Stimulated activated CD4-positive, alpha-beta T cell treated with anti-CD3 and anti-CD28 coated beads, TNF-alpha, amount 100 ng/mL, for 4 hours (primary cell): ENCODE data around the gene TMPRSS15.

ENCODE experiments used
- DNase-seq, 3 experiments: peaks; one replicate each; pipeline ENCODE4 v3.0.0-alpha.2; 2020; ENCODE audit warnings: low read depth in 3 of 3

Gene TMPRSS15

DNA sequence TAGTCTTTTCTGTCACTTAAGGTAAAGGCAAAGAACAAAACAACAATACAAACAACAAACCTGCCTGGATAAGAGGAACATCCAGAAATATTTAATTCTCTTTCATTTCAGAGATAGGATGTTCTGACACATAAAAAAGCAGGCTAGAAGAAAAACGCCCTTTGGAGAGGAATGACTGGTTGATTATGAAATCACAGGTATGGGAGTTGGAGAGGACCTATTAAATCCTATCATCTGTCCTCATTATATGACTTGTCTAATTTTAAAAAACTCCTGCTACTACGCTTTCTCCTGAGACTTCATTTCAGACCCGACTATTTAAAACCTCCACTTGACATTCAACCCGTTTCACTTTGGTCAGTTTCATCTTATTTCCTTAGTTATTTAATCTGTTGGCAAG lies 54.1 kb downstream of the TMPRSS15 start:
- no peak for DNase-seq

DNA sequence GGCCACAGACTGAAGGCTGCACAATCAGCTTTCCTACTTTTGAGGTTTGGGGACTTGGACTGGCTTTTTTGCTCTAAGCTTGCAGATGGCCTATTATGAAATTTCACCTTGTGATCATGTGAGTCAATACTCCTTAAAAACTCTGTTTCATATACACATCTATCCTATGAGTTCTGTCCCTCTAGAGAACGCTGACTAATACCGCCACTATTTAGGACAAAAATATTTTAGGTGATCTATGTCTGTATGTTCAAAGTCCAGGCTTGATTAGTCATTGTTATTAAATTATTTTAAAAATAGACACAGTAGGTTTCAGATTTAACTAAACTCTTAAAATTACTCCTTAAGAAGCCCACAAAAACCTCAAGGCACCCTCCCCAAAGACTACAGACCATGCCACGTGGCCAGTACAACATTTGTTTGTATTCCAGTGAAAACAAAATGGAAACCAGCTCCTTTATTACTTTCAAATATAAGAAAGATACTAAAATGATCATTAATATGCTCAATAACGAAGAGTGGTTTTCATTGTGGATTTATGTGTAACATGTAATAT lies 63.1 kb downstream of the TMPRSS15 start:
- DNase-seq = no peak

DNA sequence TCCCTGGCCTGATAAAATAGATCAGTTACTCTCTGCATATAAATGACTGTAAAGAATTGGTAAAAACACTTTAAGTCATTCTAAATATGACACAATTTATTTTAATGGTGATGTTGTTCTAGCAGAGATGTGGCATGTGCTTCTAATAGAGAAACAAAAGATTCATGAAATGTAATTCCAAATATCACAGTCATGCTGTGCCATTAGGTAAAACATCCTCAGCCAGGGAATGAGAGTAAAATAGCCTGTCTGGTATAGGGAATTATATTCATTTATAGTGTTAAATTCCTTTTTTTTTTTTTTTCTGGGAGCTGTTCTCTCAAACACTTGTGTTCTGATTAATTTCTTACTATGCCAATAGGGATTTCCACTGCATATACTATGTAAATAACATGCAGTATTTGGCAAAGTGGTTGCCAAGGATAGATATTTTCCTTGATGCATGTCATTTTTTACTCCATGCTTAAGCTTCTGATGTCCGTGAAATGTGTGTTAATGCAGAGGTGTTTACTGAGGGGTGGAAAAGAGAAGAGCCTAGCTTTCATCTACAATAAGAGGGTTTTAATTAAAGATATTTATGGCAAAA lies 67.8 kb downstream of the TMPRSS15 start:
- DNase-seq = no peak

DNA sequence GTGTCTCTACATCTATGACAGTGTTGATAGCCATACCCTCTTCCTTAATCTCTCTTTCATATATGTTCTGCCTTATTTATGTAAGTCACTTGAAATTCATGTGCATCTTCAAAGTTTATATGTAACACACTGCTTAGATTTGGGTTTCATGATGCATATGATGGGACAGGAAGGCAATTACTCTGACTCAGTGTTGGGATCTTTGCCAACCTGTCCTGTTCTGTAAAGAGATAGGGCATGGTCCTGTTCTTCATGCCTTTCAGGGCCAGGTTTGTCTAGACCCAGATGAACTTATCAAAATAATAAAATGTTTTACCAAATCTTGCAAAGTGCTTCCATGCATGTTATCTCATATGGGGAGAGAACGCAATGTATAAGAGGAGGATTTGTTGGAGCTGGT lies 69.5 kb downstream of the TMPRSS15 start:
- no peak for DNase-seq

DNA sequence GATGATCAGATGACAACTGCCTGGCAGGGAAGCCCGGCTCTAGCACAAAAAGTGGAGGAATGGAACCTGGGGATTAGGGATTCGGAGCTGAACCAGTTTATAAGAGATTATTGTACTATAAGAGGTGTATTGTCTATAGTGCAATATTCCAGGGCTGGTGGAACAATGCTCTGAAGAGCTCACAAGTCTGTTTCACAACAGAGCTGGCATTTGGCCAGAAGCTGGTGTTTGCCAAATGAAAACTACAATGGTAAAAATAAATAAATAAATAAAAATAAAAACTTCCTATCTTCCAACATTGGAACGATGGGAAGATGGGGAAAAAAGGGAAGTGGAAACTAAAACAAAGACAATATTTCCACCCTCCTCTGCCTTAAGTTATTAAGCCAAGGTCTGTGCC lies 85.4 kb downstream of the TMPRSS15 start:
- no peak for DNase-seq

DNA sequence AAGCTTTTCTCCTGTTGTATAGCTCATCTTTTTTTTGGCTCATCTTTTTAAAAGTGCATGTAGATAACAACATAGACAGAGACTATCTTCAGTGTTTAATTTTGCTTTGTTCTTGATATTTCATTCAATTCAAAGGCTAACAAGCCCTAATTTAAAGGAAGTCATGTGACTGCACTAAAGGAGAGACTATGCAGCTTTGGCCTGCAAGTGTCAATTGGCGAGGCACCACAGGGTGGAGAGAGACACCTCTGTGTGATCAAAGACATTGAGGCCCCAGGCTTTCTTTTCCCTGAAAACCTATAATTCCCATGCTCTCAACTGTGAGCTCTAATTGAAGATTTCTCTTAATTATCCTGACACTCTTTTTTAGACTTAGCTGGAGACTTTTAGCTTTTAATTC lies 105.4 kb downstream of the TMPRSS15 start:
- no peak for DNase-seq

DNA sequence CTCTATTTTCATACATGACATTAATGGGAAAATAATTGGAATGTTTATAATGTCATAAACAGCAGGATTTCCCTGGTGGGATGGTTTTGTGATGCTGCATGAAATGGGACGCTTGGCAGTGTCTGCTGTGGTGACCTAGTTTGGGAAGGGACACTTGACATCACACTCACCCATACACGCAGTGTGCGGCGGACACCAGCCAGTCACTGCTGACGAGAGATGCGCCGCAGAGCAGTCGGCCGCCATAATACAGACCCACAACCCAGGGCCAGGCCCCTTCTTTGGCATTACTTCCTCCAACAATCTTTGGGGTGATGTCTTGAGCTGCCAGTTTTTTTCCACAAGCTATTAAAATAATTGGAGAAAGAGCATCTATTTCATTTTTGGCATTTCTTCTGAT lies 109.5 kb downstream of the TMPRSS15 start:
- DNase-seq = no peak

DNA sequence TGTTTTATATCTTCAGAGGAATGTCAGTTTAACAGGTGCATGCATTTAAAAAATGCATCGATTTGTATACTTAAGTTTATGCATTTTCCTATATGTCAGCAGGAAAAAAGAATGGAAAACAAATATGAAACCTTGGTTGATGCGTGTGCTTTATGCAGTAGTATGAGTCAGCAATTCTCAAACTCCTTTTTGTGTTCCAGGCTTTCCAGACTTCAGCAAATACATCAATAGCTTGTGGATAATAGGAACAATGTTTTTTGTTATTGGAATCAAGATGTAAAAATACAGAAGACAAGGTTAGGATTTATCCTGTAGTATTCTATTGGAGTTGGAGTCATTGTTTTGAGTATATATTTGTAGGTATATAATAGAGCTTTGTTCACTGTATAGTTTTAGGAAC lies 113.7 kb downstream of the TMPRSS15 start:
- DNase-seq = no peak

DNA sequence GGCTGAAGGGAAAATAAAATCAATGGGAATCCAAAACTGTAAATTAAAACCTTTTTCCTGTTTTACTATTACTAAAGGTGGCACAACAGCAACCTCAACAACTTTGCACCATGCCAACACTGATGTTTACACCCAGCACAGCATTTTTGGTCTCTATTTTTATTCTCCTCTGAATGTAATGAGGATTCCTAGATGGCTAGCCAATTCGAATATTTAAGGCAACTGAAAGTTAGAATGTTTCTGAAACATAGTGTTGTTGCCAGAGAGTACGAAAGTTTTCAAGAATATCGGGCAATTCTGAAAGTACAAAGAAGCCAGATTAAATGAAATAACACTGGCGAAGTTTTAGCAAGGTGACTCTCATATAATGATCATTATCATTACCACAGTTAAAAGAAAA lies 118.2 kb downstream of the TMPRSS15 start:
- DNase-seq = no peak

DNA sequence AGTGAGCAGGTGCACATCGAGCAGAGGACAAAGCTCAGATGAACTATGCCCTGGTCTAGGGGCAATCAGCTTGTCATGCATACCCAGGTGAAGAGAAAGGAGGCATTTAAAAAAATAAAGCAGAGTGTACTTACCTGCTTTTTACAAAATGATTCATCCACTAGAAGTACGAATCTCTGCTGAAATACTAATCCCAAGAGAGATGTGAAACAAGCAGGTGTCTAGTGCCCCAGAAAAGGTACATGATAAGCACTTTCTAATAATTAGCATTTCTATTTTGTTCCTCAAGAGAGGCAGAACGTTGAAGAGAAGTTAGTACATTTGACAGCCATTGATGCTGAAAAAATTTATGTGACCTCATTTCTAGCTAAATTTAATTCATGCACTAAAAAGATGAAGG lies 127.8 kb downstream of the TMPRSS15 start:
- DNase-seq = no peak

DNA sequence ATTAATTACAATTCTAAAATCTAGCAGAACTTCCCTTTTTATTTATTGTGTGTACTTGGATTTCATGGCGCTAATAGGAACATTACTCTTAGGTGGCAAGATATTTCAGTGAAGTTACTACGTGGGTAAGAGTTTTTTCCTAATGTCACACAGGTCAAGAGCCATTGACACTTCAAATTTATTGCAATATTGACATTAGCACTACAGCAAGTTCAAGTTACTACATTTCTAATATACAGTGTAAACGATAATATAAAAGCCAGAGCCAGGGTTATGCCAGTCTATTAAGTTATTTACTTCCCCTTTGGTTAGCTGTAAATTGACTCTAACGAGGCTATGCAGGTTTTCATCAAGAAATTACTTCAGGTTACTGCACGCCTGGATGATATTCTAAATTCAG lies 129.2 kb downstream of the TMPRSS15 start:
- no peak for DNase-seq

DNA sequence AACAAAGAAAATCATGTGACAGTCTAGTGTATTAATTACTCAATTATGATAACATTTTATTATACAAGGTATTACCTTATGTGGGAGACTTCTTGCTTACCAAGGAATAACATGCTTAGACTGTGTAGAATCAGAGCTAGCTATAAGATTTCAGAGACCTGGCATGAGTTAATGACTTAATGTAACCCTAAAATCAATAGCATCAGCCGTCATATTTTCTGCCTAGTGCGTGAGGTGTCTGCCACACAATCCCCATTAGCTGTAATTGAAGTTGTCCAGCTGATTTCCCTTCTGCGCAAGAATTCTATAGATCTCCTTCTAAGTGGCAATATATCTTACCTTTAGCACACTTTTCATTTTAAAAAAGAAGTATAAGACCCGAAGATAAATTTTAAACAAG lies 130.2 kb downstream of the TMPRSS15 start:
- no peak for DNase-seq

DNA sequence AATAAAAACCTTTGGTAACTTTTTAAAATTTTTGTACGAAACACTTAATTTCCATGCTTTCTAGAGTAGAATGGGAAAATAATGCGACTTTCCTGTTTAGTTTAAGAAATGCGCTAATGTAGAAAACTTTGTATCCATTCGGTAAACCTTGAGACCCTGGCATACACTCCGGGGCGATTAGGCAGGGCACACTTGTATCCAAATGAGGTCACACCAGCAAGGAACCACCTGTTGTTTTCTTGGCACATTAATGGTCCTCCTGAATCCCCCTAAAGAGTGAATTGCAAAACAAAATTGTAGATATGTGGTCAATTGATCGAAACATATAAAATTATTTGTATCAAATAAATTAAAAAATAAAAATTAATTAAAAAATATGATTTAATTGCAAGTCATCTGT lies 133.7 kb downstream of the TMPRSS15 start:
- no peak for DNase-seq

DNA sequence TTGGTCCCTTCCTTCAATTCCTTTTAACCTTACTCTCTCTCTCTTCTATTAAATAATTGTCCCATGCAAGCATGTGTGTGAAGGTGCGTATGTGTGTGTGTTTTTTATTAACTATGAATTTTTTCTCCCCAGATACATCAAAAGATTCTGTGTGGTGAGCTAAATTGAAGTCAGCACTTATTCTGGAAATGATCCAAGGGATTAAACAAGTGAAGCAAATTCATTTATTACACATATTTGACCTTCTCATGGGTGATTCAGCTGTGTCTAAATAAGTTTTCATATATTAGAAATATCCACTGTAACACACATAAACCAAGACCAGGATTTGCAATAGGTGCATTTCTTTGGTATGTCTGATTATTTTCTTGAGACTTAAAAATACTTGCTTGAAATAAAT lies 134.7 kb downstream of the TMPRSS15 start:
- no peak for DNase-seq

DNA sequence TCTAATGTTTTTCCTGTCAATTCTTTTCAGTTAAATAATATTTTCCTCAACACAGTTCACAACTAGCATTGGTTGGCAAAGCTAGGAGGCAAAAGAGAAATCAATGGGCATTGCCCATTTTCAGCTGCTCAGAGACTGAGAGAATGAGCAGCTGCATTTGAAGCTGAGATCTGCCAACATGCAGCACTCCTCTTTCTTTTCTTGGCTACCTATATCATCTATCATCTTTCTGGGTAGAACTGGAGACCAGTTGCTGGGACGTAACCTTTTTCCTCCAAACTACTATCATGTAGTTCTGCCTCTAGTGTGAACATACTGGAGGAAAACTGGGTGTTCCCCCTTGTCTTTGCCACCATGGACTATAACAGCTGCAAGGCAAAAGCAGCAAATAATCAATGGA lies 136.1 kb downstream of the TMPRSS15 start:
- no peak for DNase-seq

DNA sequence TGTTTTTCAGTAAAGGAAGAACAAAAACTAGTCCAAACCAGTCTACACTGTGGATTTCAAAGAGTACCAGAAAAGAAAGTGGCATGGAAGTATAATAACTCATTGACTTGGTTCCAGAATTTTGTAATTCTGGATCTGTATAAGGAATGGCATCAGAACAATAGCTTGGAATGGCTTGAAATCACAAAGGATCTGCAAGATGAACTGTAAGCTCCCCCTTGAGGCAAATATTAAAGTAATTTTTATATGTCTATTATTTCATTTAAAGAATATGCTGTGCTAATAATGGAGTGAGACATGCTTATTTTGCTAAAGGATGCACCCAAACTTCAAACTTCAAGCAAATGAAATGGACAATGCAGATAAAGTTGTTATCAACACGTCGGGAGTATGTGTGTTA lies 137.6 kb downstream of the TMPRSS15 start:
- DNase-seq = no peak

DNA sequence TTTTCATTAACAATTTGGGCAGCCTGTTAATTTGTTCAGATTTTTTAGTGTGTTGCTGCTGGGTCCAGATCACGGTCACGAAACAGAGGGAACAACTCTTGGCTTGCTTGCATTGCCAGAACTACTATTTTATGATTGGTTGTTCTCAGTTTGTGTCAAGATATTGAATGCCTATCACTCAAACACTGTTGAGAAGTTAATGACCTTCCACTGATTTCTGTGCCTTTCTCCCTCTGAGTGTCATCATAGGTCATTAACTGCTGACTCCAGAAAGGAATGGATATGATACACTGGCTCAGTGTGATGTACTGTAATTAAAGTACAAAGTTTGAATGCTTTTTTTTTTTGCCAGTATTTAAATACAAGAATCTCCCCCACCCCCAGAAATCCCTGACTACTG lies 149.8 kb downstream of the TMPRSS15 start:
- DNase-seq = no peak

DNA sequence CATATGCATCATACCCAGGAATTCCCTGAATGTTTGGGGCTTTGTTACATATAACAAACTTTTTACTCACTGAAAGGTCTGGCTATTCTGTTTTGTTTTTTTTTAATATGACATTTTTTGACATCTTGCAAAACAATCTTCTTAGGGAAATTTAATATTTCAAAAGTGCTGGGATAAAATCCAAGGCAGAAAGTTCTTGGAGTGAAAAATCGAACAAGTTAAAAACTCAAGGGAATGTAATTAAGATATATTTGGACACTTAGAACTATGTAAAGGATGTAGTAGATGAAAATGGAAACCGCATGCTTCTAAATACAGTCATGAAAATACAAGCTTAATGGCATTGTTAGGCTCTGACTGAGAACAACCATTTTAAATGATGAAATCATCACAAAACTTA lies 150.4 kb downstream of the TMPRSS15 start:
- no peak for DNase-seq

DNA sequence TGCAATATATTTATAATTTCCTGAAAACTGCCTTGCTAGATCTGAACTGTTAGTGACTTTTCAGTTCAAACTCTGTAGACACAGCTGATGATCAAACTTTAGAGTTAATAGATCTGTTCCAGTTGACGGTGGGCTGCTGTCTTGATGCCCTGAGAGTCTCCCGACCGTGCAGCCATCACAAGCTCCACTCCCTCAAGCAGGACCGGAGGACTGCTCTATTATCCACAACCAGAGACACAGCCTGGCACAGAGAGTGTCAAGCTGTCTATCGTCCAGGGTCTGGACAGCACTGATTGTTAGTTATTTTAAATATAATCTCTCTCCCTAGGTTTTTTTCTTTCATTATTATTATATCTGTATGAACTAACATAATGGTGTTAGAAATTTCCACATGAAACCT lies 150.9 kb downstream of the TMPRSS15 start:
- DNase-seq = no peak

DNA sequence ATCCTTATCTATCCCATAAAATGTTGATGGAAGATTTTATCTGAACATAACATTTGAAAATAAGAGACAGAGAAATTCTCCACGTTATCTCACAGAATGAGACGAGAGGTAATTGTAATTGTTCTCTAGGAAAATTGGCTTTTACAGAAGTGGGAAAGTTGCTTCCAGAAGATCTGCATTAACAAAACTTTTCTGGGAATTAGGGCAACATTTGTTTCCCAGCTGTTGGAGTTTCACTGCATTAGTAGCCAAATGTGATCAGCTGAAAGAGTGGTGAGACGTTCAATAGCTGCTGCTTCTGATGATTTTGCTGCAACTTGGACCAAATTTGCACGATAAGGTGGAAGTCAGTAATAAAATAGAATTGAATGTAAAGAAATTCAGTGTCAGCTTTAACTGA lies 151.3 kb downstream of the TMPRSS15 start:
- DNase-seq = no peak

DNA sequence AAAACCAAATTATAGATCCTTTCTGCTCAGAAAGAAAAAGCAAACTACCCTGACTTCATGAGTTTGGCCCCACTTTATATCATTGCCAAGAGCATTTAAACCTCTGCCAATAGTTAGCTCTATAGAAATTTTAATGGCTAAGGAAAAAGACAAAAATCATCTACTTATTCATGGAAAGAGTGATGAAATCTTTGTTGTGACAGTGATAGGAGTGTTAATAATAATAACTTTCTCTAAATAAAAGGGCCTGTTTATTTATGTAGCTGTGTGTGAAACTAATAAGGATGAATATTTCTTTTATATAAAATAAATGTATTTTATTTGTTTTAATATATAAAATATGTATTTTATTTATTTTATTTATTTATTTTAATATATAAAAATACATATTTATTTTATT lies 152.5 kb downstream of the TMPRSS15 start:
- no peak for DNase-seq

DNA sequence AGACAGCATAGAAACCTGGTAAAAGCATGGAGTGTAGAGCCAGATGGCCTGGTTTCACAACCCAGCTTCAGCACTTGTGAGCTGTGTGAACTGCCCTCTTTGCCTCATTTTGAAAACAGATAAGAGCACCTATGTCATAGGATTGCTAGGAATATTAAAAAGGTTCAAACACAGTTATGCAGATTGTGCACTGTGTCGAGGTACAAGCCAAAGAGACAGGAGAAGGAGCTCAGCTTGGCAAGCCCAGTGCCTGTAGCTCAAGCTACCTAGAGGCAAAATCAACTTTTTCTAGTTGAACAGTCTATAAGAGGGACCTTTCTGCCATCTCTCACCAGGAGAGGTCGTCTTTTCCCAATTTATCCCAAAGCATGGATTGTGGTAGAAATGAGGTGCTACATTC lies 153.9 kb downstream of the TMPRSS15 start:
- DNase-seq = no peak

DNA sequence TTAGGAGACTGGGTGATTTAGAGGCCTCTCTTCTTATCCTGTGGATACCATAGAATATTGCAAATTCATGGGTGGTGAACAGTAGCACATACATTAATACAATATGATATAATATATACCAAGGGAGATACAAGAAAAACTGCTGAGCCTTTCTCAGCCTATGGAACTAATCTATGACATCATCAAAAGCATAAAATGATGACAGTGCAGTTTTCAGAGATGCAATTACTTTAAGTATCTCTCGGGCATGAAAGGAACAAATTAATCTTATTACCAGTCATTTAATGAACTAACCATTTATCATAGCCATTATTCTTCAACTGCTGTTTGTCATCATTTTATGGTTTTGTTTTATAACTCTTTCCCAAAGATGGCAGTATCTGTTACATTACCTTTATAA lies 155.4 kb downstream of the TMPRSS15 start:
- no peak for DNase-seq

DNA sequence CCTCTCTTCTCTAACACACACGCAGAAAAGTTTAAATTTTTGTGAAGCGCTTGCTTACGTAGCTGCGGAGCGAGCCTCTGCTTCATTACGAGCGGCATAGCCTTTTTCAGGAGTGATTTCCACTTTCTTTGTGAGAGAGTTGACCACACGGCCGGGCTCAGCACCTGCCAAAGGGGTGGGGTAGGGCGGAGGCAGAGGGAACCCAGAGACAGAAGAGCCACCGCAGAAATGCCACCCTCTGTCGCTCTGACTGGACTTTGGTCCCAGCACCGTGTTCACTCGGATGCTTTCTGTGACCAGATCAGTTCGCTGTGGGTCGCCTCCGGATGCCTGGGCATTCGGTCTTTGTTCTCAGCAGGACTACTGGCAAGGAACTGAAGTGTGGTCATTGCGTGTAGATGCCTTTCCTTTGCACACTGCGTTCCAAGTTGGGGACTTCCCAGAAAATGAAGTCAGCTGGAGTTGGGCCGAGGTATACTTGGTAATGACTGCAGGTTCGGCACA lies 158.1 kb downstream of the TMPRSS15 start:
- DNase-seq = no peak
